Neural progenitor cell (in vitro differentiated cells): ENCODE results near the gene NARS2. TPM values are rescaled to one million over a fixed set of nuclear protein-coding genes. Genes with fewer than 3 reads are reported as not detected.
"Not testable (repeated sequence)": the region's sequence is repeated elsewhere in the genome, so short reads cannot be mapped to it uniquely, and the experiment has no call there.

Source experiments
- DNase-seq: peaks from one replicate; pipeline ENCODE4 v3.0.0-alpha.2; 2016; ENCODE audit warnings: low spot score
- H2AFZ ChIP-seq: fragments of 200-600 bp; sonication (generic); replicated peaks from 2 replicates; pipeline ENCODE4 v1.6.1; 2016; ENCODE audit warnings: antibody characterized with exemption
- H3F3A ChIP-seq: fragments of 200-600 bp; sonication (generic); 2 replicates; pipeline ENCODE4 v1.6.1; 2016; ENCODE audit warnings: antibody characterized with exemption, low read depth
- H3K27ac ChIP-seq: fragments of 200-600 bp; sonication (generic); 2 replicates; pipeline ENCODE4 v1.5.1; 2016; ENCODE audit warnings: mild to moderate bottlenecking
- H3K27me3 ChIP-seq: fragments of 200-600 bp; sonication (generic); 2 replicates; pipeline ENCODE4 v1.6.1; 2016; ENCODE audit warnings: mild to moderate bottlenecking, moderate library complexity
- H3K36me3 ChIP-seq: fragments of 200-600 bp; sonication (generic); 2 replicates; pipeline ENCODE4 v1.5.1; 2016
- H3K4me1 ChIP-seq: fragments of 200-600 bp; sonication (generic); 2 replicates; pipeline ENCODE4 v1.6.1; 2016; ENCODE audit warnings: mixed run types
- H3K4me2 ChIP-seq: fragments of 200-600 bp; sonication (generic); 2 replicates; pipeline ENCODE4 v1.6.1; 2016
- H3K4me3 ChIP-seq: fragments of 200-600 bp; sonication (generic); 2 replicates; pipeline ENCODE4 v1.5.1; 2016
- H3K79me2 ChIP-seq: fragments of 200-600 bp; sonication (generic); 2 replicates; pipeline ENCODE4 v1.6.1; 2016; ENCODE audit warnings: low read depth
- H3K9ac ChIP-seq: fragments of 200-600 bp; sonication (generic); 2 replicates; pipeline ENCODE4 v1.6.1; 2016
- H3K9me3 ChIP-seq: fragments of 200-600 bp; sonication (generic); 2 replicates; pipeline ENCODE4 v1.5.1; 2016; ENCODE audit warnings: low read depth
- H4K20me1 ChIP-seq: fragments of 200-600 bp; sonication (generic); 2 replicates; pipeline ENCODE4 v1.6.1; 2016; ENCODE audit warnings: low read depth
- H3K27ac Mint-ChIP-seq: 3 replicates; pipeline ENCODE4 v1.8.0; 2021; ENCODE audit warnings: mixed read lengths
- H3K27me3 Mint-ChIP-seq: 2 replicates; pipeline ENCODE4 v1.8.0; 2022; ENCODE audit warnings: low read depth, mild to moderate bottlenecking, inconsistent platforms, moderate library complexity, mixed read lengths; ENCODE audit not compliant: insufficient read depth
- H3K36me3 Mint-ChIP-seq: 3 replicates; pipeline ENCODE4 v1.8.0; 2021; ENCODE audit warnings: mixed read lengths
- H3K4me1 Mint-ChIP-seq: 3 replicates; pipeline ENCODE4 v1.8.0; 2021; ENCODE audit warnings: mixed read lengths
- H3K4me3 Mint-ChIP-seq: 3 replicates; pipeline ENCODE4 v1.8.0; 2021; ENCODE audit warnings: mild to moderate bottlenecking, moderate library complexity, mixed read lengths
- H3K9me3 Mint-ChIP-seq: 3 replicates; pipeline ENCODE4 v1.8.0; 2020; ENCODE audit warnings: mixed read lengths
- CTCF ChIP-seq: fragments of 200-600 bp; sonication (generic); IDR thresholded peaks from 2 replicates; pipeline ENCODE4 v1.5.1; 2017; ENCODE audit warnings: antibody characterized with exemption, mild to moderate bottlenecking
- EZH2 ChIP-seq: fragments of 200-600 bp; sonication (generic); IDR thresholded peaks from 2 replicates; pipeline ENCODE4 v1.6.1; 2017; ENCODE audit warnings: antibody characterized with exemption, mild to moderate bottlenecking, moderate library complexity
- EZH2phosphoT487 ChIP-seq: fragments of 200-600 bp; sonication (generic); IDR thresholded peaks from 2 replicates; pipeline ENCODE4 v1.6.1; 2017; ENCODE audit warnings: antibody characterized with exemption
- total RNA-seq: library from RNA; depleted of rRNA; stranded (reverse); fragments of >200 nt; gene quantifications from 2 replicates; pipeline ENCODE4 v1.2.3, GENCODE V29; 2015; ENCODE audit warnings: low replicate concordance

NARS2 gene
- total RNA-seq, 1 donor from 2014 or later: 53.0 TPM

DNA sequence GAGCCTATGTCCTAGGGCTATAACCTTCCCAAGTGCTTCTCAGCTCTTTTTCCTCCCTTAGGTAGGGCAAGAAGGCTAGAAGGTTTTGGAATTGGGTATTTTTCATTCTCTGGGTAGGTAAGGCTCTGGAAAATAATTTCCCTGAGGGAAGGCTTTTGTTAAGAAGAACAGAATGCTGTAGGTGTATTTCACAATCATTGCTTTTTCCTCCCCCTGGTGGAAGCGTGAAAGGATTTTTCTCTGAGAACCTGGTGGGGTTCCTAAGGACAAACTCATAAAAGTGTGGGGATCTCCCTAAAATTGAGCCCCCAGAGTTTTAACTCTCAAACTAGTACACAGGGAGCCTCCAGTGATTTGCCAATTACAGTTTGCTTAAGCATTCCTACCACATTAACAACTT lies 41.1 kb upstream of the NARS2 start:
- Mint-ChIP-seq H3K36me3 (no peaks in the 10 kb centered on the region), H3K27me3 (peaks cover 2% of the 10 kb centered on the region), H3K9me3 (peaks cover 17% of the 10 kb centered on the region), H3K4me1 (no peaks in the 10 kb centered on the region), H3K27ac (no peak overlapping the region), H3K4me3 (no peak overlapping the region)
- Histone ChIP-seq H3K27ac (no peak overlapping the region), H3K4me2 (no peak overlapping the region), H4K20me1 (no peaks in the 10 kb centered on the region), H3F3A (no peaks in the 10 kb centered on the region), H3K36me3 (no peaks in the 10 kb centered on the region), H3K4me1 (no peaks in the 10 kb centered on the region), H3K79me2 (no peaks in the 10 kb centered on the region), H3K9me3 (peaks cover 3% of the 10 kb centered on the region), H2AFZ (no peak overlapping the region), H3K27me3 (no peaks in the 10 kb centered on the region), H3K4me3 (no peak overlapping the region), H3K9ac (no peak overlapping the region)
- DNase-seq: no peak
- no peak for TF ChIP-seq EZH2phosphoT487
- TF ChIP-seq EZH2: no peak
- TF ChIP-seq CTCF: no peak

- no peak for TF ChIP-seq EZH2phosphoT487
- no peak for TF ChIP-seq EZH2
- no peak for TF ChIP-seq CTCF
- no peak overlapping the region for H3K4me3 Mint-ChIP-seq
- Histone ChIP-seq H3K4me1 (no peaks in the 10 kb centered on the region), H3K9me3 (no peaks in the 10 kb centered on the region), H3K4me2 (no peak overlapping the region), H3K4me3 (no peak overlapping the region), H3K79me2 (no peaks in the 10 kb centered on the region), H3K36me3 (no peaks in the 10 kb centered on the region), H3K9ac (no peak overlapping the region), H3K27ac (no peak overlapping the region), H3F3A (no peaks in the 10 kb centered on the region), H3K27me3 (no peaks in the 10 kb centered on the region), H2AFZ (no peak overlapping the region), H4K20me1 (no peaks in the 10 kb centered on the region)
- no peaks in the 10 kb centered on the region for H3K36me3 Mint-ChIP-seq
- DNase-seq: no peak
- peaks cover 2% of the 10 kb centered on the region for H3K9me3 Mint-ChIP-seq
- no peak overlapping the region for H3K27ac Mint-ChIP-seq
- H3K4me1 Mint-ChIP-seq: no peaks in the 10 kb centered on the region
- H3K27me3 Mint-ChIP-seq: no peaks in the 10 kb centered on the region
Measured at GRCh38 chr11:78613378-78613813, 38.7 kb upstream of the NARS2 start.

- DNase-seq: no peak
- no peak overlapping the region for H3K9ac ChIP-seq
- H3K36me3 ChIP-seq: no peaks in the 10 kb centered on the region
- no peaks in the 10 kb centered on the region for H3F3A ChIP-seq
- H3K4me2 ChIP-seq: no peak overlapping the region
- Mint-ChIP-seq H3K9me3 (peaks cover 2% of the 10 kb centered on the region), H3K36me3 (no peaks in the 10 kb centered on the region), H3K27me3 (no peaks in the 10 kb centered on the region), H3K27ac (no peak overlapping the region), H3K4me1 (no peaks in the 10 kb centered on the region), H3K4me3 (no peak overlapping the region)
- no peaks in the 10 kb centered on the region for H4K20me1 ChIP-seq
- no peak overlapping the region for H3K4me3 ChIP-seq
- no peaks in the 10 kb centered on the region for H3K79me2 ChIP-seq
- H3K27me3 ChIP-seq: no peaks in the 10 kb centered on the region
- TF ChIP-seq EZH2: no peak
- no peak for TF ChIP-seq EZH2phosphoT487
- no peak for TF ChIP-seq CTCF
- no peak overlapping the region for H2AFZ ChIP-seq
- H3K9me3 ChIP-seq: no peaks in the 10 kb centered on the region
- no peak overlapping the region for H3K27ac ChIP-seq
- no peaks in the 10 kb centered on the region for H3K4me1 ChIP-seq
Measured at GRCh38 chr11:78612721-78613377, 38.2 kb upstream of the NARS2 start.

DNA sequence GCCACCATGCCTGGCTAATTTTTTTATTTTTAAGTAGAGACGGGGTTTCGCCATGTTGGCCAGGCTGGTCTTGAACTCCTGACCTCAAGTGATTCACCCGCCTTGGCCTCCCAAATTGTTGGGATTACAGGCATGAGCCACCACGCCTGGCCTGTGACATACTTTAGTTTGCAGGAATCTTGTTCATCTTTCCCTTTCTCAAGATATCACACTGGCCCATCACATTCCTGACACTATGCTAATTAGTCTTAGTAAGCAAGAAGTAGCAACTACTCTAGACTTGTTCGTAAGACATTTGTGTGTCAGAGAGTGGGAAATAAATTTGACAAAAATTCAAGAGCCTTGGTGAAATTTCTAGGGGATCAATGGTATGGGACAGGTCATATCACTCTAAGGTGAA lies 34.7 kb upstream of the NARS2 start:
- H3K9ac ChIP-seq, H3K36me3 Mint-ChIP-seq: not testable (repeated sequence)

More for the DNA sequence above, 34.7 kb upstream of the NARS2 start:
- H3K4me1 Mint-ChIP-seq, H2AFZ ChIP-seq, H3K36me3 ChIP-seq, H3K27ac ChIP-seq, H3K4me3 ChIP-seq, H3K27me3 Mint-ChIP-seq, H3K9me3 ChIP-seq, H3K27me3 ChIP-seq, H3K4me3 Mint-ChIP-seq, DNase-seq, H3K9me3 Mint-ChIP-seq, H4K20me1 ChIP-seq, H3K79me2 ChIP-seq, H3K4me2 ChIP-seq, H3K4me1 ChIP-seq, H3F3A ChIP-seq, H3K27ac Mint-ChIP-seq: not testable (repeated sequence)
